Bronchial epithelial cell (primary cell): ENCODE data around the gene TTC7B. TPM values are rescaled to one million over a fixed set of nuclear protein-coding genes. Genes with fewer than 3 reads are reported as not detected.

ENCODE experiments used
- DNase-seq: peaks from one replicate; pipeline ENCODE4 v3.0.0-alpha.2; 2010; ENCODE audit warnings: low read depth
- FAIRE-seq: peaks from 2 replicates; lab custom pipeline; 2011; peaks lifted over from hg19 to GRCh38; lab: Jason Lieb, UNC
- H3K27me3 ChIP-seq: 2 replicates; pipeline ENCODE4 v1.5.1; 2011; ENCODE audit warnings: low read length; ENCODE audit not compliant: control insufficient read depth, insufficient read depth
- H3K36me3 ChIP-seq: 2 replicates; pipeline ENCODE4 v1.5.1; 2011; ENCODE audit warnings: low read length; ENCODE audit not compliant: control insufficient read depth, insufficient read depth
- H3K4me3 ChIP-seq: 2 replicates; pipeline ENCODE4 v1.5.1; 2011; ENCODE audit warnings: mild to moderate bottlenecking, low read depth, low read length, control low read depth
- total RNA-seq: library from RNA; depleted of rRNA; stranded (reverse); fragments of >200 nt; gene quantifications from 2 replicates; pipeline ENCODE4 v1.2.1, GENCODE V29; 2014
- TF ChIP-seq, protein P1 (sequence below): IDR thresholded peaks from 2 replicates; pipeline ENCODE4 v1.5.1; 2011; ENCODE audit warnings: mild to moderate bottlenecking, moderate library complexity, low read length, control low read depth, inconsistent platforms; ENCODE audit not compliant: insufficient read depth, severe bottlenecking

The TTC7B gene
- total RNA-seq, 1 donor from 2014 or later: 2.9 TPM

DNA sequence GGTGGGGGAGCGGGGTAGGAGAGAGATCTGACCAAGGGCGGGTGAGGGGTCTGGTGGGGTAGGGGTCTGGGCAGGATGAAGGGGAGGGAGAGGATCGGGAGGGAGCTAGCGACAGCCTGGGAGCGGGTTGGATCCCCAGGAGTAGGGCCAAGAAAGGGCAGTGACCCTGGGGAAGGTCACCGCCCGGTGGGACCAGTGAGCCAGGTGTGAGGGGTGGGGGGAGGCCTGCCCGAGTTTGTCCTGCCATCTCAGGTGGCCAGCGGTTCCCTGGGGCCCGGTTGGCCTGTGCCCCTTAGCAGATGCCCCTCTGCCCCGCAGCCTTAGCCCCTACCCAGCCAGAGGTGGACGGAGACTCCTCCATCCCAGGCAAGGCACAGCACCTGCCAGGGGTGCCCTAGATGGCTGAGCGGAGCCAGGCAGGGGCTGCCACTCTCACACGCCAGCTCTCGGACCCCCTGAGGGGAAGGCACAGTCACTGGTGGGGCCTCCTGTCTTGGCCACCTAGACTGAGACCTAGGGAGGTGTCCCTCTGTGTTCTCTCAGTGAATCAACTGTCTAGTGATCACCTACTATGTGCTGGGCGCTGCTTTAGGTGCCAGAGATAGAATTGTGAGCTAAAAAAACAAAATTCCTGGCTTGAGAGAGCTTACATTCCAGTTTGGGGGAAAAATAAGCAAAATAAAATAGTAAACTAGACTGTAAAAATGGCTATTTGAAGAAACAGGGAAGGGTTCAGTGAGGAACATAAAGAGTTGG lies 629 bp upstream of the TTC7B start:
- H3K36me3 ChIP-seq: no peaks in the 10 kb centered on the region
- peak overlapping the region; percentile 48 for H3K4me3 ChIP-seq
- FAIRE-seq (no peak), DNase-seq (no peak)
- TF ChIP-seq, protein P1, sequence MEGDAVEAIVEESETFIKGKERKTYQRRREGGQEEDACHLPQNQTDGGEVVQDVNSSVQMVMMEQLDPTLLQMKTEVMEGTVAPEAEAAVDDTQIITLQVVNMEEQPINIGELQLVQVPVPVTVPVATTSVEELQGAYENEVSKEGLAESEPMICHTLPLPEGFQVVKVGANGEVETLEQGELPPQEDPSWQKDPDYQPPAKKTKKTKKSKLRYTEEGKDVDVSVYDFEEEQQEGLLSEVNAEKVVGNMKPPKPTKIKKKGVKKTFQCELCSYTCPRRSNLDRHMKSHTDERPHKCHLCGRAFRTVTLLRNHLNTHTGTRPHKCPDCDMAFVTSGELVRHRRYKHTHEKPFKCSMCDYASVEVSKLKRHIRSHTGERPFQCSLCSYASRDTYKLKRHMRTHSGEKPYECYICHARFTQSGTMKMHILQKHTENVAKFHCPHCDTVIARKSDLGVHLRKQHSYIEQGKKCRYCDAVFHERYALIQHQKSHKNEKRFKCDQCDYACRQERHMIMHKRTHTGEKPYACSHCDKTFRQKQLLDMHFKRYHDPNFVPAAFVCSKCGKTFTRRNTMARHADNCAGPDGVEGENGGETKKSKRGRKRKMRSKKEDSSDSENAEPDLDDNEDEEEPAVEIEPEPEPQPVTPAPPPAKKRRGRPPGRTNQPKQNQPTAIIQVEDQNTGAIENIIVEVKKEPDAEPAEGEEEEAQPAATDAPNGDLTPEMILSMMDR: no peak
- no peaks in the 10 kb centered on the region for H3K27me3 ChIP-seq

DNA sequence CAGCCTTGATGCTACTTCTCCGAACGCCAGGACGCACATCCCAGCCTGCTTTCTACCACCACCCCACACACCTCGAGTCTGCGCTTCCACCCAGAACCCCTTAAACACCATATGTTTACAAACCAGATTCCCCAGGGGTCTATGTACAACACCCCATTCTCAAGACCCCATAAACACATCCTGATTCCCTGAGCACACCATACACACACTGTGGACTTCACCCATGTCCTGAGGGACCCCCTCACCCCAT lies 733 bp downstream of the TTC7B start:
- Histone ChIP-seq H3K36me3 (no peaks in the 10 kb centered on the region), H3K27me3 (no peaks in the 10 kb centered on the region), H3K4me3 (peak overlapping the region; percentile 48)
- TF ChIP-seq, protein P1: no peak
- no peak for DNase-seq
- no peak for FAIRE-seq

- FAIRE-seq: no peak
- no peaks in the 10 kb centered on the region for H3K36me3 ChIP-seq
- DNase-seq: no peak
- no peaks in the 10 kb centered on the region for H3K27me3 ChIP-seq
- TF ChIP-seq, protein P1: no peak
- peak overlapping the region; percentile 48 for H3K4me3 ChIP-seq
Measured at GRCh38 chr14:90814806-90815571, 1.2 kb downstream of the TTC7B start.

- no peaks in the 10 kb centered on the region for H3K27me3 ChIP-seq
- TF ChIP-seq, protein P1: no peak
- H3K4me3 ChIP-seq: no peak overlapping the region
- FAIRE-seq (no peak), DNase-seq (no peak)
- H3K36me3 ChIP-seq: no peaks in the 10 kb centered on the region
Measured at GRCh38 chr14:90813442-90813841, 2.8 kb downstream of the TTC7B start.

GRCh38 chr14:90812109-90812508 lies 4.1 kb downstream of the TTC7B start:
- Histone ChIP-seq H3K27me3 (no peaks in the 10 kb centered on the region), H3K36me3 (no peaks in the 10 kb centered on the region), H3K4me3 (no peak overlapping the region)
- TF ChIP-seq, protein P1: no peak
- FAIRE-seq (no peak), DNase-seq (no peak)
